ENCODE measurements around the gene MAP7D2. TPM values are rescaled to one million over a fixed set of nuclear protein-coding genes. Genes with fewer than 3 reads are reported as not detected.

The MAP7D2 gene
- total RNA-seq, 1 donor = not detected

- DNase-seq (ENCODE audit: low read depth) = no peak
- TF ChIP-seq CTCF (IDR thresholded peaks at IDR 0.05; ENCODE audit: insufficient read depth, low read depth, low read length) = no peak
- H3K4me3 ChIP-seq (ENCODE audit: low read depth, low read length) = no peak overlapping the region
Observed at GRCh38 chrX:20143561-20143960, 26.9 kb upstream of the MAP7D2 start.

GRCh38 chrX:20143111-20143510, 26.4 kb upstream of the MAP7D2 start:
- no peak overlapping the region for H3K4me3 ChIP-seq (ENCODE audit: low read depth, low read length)
- DNase-seq (ENCODE audit: low read depth) = no peak
- no peak for TF ChIP-seq CTCF (IDR thresholded peaks at IDR 0.05; ENCODE audit: insufficient read depth, low read depth, low read length)

GRCh38 chrX:20141281-20142220, 24.8 kb upstream of the MAP7D2 start, which contains the start of gene EIF1AX:
Gene EIF1AX (minus strand): TSS chrX:20141838. CDS start chrX:20141640, 198 bp downstream.
- peak within 1 kb of the TSS; percentile 86 for H3K4me3 ChIP-seq (ENCODE audit: low read depth, low read length)
- TF ChIP-seq CTCF (IDR thresholded peaks at IDR 0.05; ENCODE audit: insufficient read depth, low read depth, low read length) = no peak
- DNase-seq (ENCODE audit: low read depth) = peak; percentile 99

GRCh38 chrX:20140420-20140819, 23.7 kb upstream of the MAP7D2 start:
- H3K4me3 ChIP-seq (ENCODE audit: low read depth, low read length) = peak overlapping the region; percentile 86
- TF ChIP-seq CTCF (IDR thresholded peaks at IDR 0.05; ENCODE audit: insufficient read depth, low read depth, low read length) = no peak
- DNase-seq (ENCODE audit: low read depth) = no peak

- H3K4me3 ChIP-seq (ENCODE audit: low read depth, low read length) = peak overlapping the region; percentile 86
- TF ChIP-seq CTCF (IDR thresholded peaks at IDR 0.05; ENCODE audit: insufficient read depth, low read depth, low read length) = no peak
- DNase-seq (ENCODE audit: low read depth) = peak; percentile 55
Observed at GRCh38 chrX:20139966-20140365, 23.3 kb upstream of the MAP7D2 start.

GRCh38 chrX:20135944-20136343, 19.2 kb upstream of the MAP7D2 start:
- no peak for TF ChIP-seq CTCF (IDR thresholded peaks at IDR 0.05; ENCODE audit: insufficient read depth, low read depth, low read length)
- H3K4me3 ChIP-seq (ENCODE audit: low read depth, low read length) = no peak overlapping the region
- no peak for DNase-seq (ENCODE audit: low read depth)
